Kidney tubule cell (primary cell): ENCODE results near the gene WDR33.

ENCODE experiments used
- DNase-seq: peaks from one replicate; pipeline ENCODE4 v3.0.0-alpha.2; 2018; ENCODE audit warnings: low spot score

WDR33 gene

DNA sequence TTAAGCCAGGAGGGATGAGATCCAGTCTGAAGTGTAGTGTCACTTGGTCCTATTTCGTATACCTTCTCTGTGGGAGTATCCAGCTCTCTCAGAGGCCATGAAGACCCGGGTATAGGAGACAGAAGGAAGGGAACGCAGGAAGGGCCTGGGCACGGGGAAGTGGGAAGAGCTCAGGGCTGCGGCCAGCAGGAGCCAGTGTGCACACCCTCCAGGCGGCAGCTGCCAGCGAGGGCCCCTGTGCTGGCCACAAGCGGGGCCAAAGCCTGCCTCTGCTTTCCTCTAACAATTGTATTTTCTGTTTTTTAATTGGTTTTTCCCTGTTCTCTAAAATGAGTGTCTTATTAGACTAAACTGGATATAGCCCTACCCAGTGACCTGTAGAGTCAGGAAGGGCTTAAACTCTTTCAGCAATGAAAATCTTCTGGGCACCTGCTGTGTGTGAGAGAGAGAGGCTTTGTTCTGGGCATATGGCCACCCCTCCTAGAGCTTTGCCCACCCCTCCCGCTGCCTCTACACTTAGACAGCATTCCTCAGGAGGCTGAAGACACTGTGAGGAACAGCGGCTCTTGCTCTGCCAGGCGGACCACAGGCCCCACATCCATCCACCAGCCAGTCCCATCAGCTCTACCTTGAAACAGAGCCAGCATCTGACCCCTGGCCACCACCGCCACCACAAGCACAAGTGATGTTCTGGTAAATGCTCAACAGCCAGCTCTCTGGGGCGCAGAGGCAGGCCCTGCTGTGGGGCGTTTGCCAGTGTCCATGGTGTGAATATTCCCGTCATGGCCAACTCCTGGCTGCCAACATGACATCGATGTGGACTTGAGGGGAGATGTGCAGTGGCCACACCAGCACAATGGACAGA lies 155.5 kb downstream of the WDR33 start:
- no peak for DNase-seq

DNA sequence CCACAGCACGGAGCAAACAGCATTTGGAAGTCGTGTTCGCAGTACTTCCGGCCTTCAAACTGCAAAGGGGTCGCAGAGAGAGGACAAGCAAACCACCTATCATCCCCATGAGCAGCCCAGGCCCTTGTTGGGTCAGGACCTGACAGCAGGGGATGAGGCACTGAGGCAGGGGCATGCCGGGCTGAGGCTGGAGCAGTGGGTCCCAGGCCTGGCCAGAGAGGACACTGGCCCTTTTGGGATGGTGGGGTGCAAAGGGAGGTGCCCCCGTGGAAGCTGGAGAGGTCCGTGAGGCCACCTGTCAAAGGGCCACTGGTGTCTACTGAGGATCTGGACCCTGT lies 156.2 kb downstream of the WDR33 start:
- no peak for DNase-seq

DNA sequence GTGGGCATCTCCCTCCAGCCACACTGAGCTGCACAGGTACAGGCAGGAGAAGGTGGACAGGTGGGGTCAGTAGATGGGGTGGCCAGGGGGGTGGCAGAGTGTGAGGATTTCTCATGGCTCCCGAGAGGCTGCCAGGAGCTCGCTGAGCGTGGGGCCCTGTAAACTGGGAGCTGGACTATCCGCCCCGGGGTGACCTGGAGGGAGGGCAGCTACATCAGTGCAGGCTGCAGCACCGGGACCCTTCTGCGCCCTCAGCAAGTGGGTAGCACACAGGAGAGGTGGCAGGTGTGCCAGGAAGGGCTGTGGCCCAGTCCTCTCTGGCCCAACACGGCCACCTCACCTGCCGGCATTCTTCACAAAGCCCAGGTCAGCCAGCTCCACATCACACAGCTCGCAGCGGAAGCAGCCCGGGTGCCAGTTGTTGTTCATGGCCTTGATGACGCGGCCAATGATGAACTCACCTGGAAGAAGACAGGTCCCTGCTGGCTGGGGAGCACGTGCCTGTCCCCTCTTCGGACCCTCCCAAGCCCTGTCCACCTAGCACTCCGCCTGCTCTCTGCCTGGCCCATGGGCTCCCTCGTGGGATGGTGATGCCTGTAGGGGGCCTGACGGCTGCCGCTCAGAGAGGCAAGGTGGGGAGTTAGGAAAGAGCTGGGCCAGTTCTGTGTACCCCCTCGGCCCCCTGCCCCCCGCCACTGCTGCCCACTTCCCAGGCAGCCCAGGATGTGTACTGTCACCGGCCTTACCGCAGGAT lies 156.7 kb downstream of the WDR33 start:
- DNase-seq, result no peak

DNA sequence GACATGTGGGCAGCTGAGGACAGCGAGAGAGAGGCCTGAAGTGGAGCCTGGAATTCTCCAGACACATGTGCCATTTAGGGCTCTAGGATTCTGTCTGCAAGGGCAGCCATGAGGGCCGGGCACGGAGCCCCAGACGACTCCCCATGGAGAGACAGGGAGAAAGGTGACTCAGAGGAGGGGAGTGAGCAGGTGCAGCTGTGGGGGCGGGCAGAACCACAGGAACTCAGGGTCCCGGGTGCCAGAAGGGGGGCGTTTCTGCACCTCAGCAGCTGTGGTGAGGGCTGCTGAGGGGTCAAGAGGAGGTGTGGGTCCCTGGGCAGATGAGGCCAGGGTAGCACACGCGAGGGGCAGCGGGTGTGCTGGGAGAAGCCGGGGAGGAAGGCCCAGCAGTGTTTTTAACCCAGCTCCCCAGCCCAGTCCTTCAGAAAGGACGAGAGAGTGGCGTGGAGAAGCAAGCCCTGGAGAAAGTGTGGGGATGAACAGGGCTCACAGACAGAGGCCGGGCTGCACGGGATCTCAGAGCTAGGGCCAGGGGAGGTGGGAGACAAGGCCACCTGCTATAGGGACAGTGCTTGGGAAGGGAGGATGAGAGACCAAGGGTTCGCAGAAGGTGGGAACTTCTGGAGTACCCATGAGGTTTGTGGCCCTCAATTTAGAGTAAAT lies 157.4 kb downstream of the WDR33 start:
- DNase-seq, result no peak

DNA sequence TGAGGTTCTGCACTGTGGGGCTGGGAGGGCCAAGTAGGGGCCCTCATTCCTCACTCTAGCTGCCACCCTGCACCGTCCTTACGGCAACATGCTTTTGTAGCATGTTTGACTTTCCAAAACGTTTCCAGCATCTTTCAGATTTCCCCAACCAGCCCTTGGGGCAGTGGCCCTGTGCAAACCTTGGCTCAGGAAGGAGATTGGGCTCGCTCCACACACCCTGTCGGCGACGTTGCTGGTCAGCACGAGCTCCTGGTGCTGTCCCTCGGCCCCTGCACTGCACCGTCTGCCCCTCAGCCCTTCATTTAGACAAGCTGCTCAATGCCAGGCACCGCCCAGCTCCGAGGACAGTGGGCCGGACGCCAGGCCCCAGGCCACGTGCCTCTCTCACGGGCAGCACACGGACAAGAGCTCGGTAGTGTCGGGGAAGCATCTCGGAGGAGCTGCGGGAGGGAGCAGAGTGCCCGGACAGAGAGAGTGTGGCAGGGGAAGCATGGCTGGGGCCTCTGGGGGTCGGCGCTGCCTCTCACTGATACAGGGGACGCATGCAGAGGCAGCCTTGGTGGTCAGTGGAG lies 158.1 kb downstream of the WDR33 start:
- no peak for DNase-seq

DNA sequence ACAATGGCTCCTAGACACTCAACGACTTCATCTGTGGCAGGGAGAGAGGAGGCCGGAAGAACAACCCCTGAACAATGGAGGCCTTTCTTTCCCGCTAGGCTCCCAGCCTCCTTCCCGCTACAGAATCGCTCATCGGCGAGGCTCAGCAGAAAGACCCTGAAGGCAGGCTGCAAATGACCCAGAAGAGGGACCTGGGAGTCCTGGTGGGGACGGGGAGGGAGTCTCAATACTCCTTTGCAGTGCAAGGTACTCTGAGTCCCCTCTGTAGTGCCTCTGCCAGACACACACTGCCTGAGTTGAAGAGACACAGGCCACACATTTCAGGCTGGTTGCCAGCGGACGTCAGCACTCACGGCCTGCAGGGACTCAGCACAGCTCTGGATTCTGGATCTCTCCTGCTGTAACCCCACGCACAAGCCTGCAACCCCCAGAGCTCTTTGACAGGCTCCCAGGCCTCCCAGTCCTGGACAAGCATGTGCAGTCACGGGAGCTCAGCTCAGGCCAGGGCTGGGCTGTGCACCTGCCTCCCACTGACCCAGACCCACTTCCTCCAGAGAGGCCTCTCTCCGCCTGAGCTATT lies 158.9 kb downstream of the WDR33 start:
- no peak for DNase-seq

DNA sequence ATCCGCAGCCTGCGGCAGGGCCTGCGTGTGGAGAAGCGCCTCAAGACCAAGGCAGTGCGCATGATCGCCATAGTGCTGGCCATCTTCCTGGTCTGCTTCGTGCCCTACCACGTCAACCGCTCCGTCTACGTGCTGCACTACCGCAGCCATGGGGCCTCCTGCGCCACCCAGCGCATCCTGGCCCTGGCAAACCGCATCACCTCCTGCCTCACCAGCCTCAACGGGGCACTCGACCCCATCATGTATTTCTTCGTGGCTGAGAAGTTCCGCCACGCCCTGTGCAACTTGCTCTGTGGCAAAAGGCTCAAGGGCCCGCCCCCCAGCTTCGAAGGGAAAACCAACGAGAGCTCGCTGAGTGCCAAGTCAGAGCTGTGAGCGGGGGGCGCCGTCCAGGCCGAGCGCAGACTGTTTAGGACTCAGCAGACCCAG lies 159.6 kb downstream of the WDR33 start:
- no peak for DNase-seq
